VCaP (cell line): ENCODE results near the gene CBX8.

ENCODE experiments used
- H3K27ac ChIP-seq: fragments of 450-650 bp; 2 replicates; pipeline ENCODE4 v1.5.1; 2017
- TF ChIP-seq, protein P1 (sequence below): fragments of 450-650 bp; conservative IDR thresholded peaks from 2 replicates; pipeline ENCODE4 v1.5.1; 2017; ENCODE audit warnings: mild to moderate bottlenecking, moderate library complexity

CBX8 gene

DNA sequence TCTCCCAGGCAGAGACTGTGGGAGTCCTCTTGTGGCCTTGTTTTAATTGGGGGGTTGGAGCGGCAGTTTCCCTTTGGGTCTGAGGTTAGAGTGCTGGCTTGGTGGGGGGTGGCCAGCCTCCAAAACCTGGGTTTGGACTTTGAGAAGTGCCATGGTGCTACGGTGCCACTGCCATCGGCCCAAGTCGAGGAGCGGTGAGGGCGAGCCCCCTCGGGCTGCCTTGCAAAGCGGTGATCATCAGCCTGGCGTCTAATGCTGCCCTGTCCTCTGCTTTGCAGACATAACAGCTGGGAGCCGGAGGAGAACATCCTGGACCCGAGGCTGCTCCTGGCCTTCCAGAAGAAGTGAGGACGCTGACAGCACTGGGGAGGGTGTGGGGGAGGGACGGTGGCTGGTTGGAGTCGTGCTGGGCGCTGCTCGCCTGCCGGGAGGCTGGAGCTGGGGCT is 17.8 kb downstream of the CBX8 start:
- TF ChIP-seq, protein P1, sequence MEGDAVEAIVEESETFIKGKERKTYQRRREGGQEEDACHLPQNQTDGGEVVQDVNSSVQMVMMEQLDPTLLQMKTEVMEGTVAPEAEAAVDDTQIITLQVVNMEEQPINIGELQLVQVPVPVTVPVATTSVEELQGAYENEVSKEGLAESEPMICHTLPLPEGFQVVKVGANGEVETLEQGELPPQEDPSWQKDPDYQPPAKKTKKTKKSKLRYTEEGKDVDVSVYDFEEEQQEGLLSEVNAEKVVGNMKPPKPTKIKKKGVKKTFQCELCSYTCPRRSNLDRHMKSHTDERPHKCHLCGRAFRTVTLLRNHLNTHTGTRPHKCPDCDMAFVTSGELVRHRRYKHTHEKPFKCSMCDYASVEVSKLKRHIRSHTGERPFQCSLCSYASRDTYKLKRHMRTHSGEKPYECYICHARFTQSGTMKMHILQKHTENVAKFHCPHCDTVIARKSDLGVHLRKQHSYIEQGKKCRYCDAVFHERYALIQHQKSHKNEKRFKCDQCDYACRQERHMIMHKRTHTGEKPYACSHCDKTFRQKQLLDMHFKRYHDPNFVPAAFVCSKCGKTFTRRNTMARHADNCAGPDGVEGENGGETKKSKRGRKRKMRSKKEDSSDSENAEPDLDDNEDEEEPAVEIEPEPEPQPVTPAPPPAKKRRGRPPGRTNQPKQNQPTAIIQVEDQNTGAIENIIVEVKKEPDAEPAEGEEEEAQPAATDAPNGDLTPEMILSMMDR, result no peak
- H3K27ac ChIP-seq, result peak overlapping the region; percentile 89

DNA sequence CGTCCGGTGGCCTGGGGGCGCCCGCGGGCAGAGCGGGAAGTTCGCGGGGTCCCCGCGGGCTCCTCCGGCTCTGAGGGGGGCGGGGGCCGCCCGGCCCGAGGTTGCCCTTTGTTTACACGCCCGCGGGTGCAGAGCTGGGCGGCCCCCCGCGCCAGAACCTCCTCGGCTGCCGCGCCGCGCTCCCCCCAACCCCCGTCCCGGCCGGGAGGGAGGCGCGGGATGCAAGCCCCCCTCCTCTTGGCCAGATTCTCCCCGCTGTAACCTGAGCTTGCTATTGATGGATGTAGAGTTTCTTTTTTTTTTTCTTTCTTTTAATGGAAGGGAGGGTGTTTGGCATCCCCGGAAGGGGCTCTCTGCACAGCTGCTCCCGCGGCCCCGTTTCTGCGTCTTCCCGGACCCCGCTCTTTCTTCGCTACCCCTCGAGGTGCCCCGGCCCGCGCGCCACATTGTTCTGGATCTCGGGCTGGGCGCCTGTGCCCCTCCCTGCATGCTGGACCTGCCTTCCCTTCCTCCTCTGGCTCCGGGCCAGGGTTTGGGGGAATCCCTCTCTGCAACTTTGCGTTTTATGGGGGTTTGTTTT is 18.3 kb downstream of the CBX8 start:
- peak overlapping the region; percentile 89 for H3K27ac ChIP-seq
- TF ChIP-seq, protein P1, result no peak

DNA sequence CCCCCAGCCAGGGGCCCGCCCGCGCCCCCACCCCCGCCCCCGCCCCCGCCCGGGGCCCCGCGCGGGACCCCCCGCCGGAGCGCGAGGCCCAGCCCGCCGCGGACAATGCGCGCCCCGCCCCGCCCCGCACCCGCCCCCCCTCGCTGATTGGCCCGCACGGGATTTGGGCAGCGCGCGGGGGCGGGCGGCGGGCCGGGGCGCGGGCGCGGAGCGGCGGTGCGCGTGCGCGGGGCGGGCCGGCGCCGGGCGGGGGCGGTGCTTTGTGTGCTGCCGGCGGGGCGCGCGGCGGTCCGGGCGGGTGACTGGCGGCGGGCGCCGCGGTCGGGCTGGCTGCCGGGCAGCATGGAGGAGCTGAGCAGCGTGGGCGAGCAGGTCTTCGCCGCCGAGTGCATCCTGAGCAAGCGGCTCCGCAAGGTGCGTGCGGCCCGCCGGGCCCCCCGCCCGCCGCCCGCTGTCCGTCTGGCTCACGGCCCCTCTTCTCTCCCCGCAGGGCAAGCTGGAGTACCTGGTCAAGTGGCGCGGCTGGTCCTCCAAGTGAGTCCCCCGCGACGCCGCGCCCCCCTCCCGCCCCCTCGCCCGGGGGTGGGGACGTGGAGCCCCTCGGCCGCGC is 18.9 kb downstream of the CBX8 start, which contains the start of gene CBX2:
TSS of gene CBX2 (plus strand) at position 255 of the 610 bp plus-strand sequence. CDS start at position 343, 88 bp downstream.
- peak within 1 kb of the TSS; percentile 89 for H3K27ac ChIP-seq
- TF ChIP-seq, protein P1, result no peak

DNA sequence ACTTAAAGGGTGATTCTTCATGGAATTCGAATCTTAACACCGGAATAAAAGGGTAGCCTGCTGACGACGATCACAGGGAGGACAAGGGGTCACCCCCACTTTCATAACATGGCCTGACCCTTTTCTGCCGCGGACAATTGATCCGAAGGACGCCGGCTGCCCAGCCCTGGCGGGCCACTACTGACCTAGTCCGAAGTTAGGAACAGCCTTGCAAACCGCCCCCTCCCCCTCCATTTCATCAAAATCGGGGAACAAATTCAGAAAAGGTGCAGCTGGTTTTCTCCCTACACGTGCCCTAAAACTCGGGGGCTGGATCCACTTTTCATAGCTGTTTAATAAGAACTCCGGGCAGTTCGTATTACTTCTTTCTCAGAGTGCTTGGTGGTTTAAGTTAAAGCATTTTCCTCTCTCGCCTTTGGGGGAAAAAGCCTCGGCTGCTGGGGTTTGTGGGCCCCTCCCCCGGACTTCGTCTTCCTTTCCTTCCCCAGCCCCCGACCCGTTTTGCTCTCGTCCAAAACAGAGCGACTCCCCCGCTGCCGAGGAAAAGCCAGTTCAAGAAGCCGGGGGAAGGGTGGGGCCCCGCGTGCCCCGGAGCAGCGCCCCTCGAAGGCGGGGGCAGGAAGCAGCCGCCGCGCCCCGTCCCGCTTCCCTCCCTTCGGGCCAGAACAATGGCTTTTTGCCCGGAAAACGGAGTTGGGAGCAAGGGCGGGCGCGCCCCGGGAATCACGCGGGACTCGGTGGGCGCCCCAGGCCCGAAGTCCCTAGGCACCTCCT is 19.6 kb downstream of the CBX8 start:
- TF ChIP-seq, protein P1, result peak; percentile 17; the same call in 1 of the 2 replicates
- H3K27ac ChIP-seq, result peak overlapping the region; percentile 89

DNA sequence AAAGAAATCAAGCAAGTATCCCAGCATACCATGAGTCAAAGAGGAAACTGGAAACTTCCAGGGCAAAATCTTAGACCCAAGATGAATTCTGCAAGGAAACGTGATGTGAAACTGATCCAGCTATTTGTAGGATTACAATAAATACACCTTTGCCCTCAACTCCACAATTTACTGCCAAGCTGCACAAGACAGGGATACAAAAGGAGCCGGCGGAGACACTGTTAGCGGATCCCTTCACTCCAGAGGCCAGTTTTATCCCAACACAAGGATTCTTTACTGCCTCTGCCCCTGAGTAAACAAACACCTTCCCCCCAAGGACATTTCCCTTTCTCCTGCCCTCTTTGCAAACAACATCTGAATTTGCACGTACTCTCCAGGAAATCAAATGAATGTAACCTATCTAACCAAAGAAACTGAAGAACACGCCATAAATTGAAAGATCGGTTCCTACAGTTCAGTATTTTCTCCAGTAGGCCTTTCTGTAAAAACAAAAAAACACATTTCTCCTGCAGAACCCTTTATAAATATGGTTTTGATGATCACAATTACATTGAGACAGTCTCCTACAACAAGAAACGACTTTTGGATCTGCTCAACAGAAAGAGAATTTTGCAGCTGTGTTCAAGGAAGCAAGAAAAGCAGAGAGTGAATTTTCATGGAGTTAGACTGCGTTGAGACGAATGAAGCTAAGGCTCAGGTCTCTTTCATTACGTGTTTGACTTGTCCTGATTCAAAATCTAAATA is 20.3 kb downstream of the CBX8 start:
- TF ChIP-seq, protein P1, result no peak
- peak overlapping the region; percentile 89 for H3K27ac ChIP-seq

DNA sequence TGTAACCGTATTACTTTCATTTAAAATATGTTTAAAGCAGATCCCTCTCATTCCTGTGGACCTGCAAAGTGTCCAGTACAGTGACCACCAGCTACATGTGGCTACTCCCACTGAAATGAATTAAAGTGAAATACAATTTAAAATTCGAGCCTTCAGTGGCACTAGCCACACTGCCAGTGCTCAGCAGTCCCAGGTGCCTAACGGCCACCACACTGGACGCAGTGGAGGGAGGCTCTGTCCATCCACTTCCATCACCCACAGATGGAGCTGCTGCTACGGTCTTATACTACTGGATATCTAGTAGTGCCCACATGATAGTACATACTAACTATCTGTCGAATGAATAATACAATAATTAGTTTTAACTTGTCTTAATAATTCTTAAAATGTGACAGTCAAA is 21.2 kb downstream of the CBX8 start:
- peak overlapping the region; percentile 89; the same call in 1 of the 2 replicates for H3K27ac ChIP-seq
- TF ChIP-seq, protein P1, result 0 out of 2 replicates have a peak, but pooled peaks have one; percentile 20
